Left lobe of liver (tissue), 2 donors: Measurements from ENCODE around the gene ZNF117. TPM values are rescaled to one million over a fixed set of nuclear protein-coding genes. Genes with fewer than 3 reads are reported as not detected.
"Not testable (repeated sequence)": the region's sequence is repeated elsewhere in the genome, so short reads cannot be mapped to it uniquely, and the experiment has no call there.

ENCODE experiments used
- ATAC-seq: fragments of 200-7000 bp; cut with Tn5 transposase; one replicate; pipeline ENCODE4 v1.9.1; 2020; ENCODE audit warnings: mild to moderate bottlenecking, moderate library complexity
- DNase-seq: peaks from one replicate; pipeline ENCODE4 v3.0.0-alpha.2; 2020; ENCODE audit warnings: low spot score
- total RNA-seq: library from RNA; stranded (reverse); gene quantifications from one replicate; pipeline ENCODE4 v1.2.1, GENCODE V29; 2021
- donor health status: DM: no; HTN: no; CAD: no; lungs with moderate emphysema.
- donor health status: DM: no; HTN: yes; CAD: no.

Gene ZNF117
- 2.6 TPM for total RNA-seq

GRCh38 chr7:64990936-64991335, at the start of gene ZNF117:
ZNF117 (minus strand) TSS chr7:64991036.
- ATAC-seq (no peak), DNase-seq (no peak)

- ATAC-seq, result peak; percentile 40
- peak; percentile 56 for DNase-seq
Measured at GRCh38 chr7:65038767-65039166, 47.9 kb upstream of the ZNF117 start.

- DNase-seq, result peak; percentile 95
- ATAC-seq, result peak; percentile 92
Measured at GRCh38 chr7:65037740-65038688, 47.2 kb upstream of the ZNF117 start.

GRCh38 chr7:65036526-65036925, 45.7 kb upstream of the ZNF117 start:
- DNase-seq, ATAC-seq: not testable (repeated sequence)

- not testable (repeated sequence) for ATAC-seq
Measured at GRCh38 chr7:65035469-65035868, 44.6 kb upstream of the ZNF117 start.

GRCh38 chr7:65034120-65034782, 43.4 kb upstream of the ZNF117 start:
- DNase-seq, ATAC-seq: not testable (repeated sequence)

More at GRCh38 chr7:65035469-65035868, 44.6 kb upstream of the ZNF117 start:
- DNase-seq, result not testable (repeated sequence)

GRCh38 chr7:65033391-65033790, 42.6 kb upstream of the ZNF117 start:
- not testable (repeated sequence) for ATAC-seq, DNase-seq

- not testable (repeated sequence) for DNase-seq, ATAC-seq
Measured at GRCh38 chr7:65025023-65025422, 34.2 kb upstream of the ZNF117 start.

GRCh38 chr7:65020978-65021377, 30.1 kb upstream of the ZNF117 start:
- ATAC-seq (peak; percentile 67), DNase-seq (peak; percentile 63)

GRCh38 chr7:65009881-65010280, 19.0 kb upstream of the ZNF117 start:
- DNase-seq, ATAC-seq: not testable (repeated sequence)

GRCh38 chr7:65009394-65009793, 18.6 kb upstream of the ZNF117 start:
- DNase-seq, ATAC-seq: not testable (repeated sequence)

- ATAC-seq, DNase-seq: not testable (repeated sequence)
Measured at GRCh38 chr7:65007036-65007435, 16.2 kb upstream of the ZNF117 start.

- DNase-seq, result peak; percentile 96
- peak; percentile 99 for ATAC-seq
Measured at GRCh38 chr7:65006094-65006992, 15.5 kb upstream of the ZNF117 start, which contains the start of gene ERV3-1. ERV3-1 (minus strand) TSS chr7:65006687; CDS start chr7:64993026, 13,661 bp downstream.

GRCh38 chr7:65004575-65004974, 13.7 kb upstream of the ZNF117 start:
- DNase-seq (no peak), ATAC-seq (no peak)

GRCh38 chr7:65002972-65003585, 12.2 kb upstream of the ZNF117 start:
- ATAC-seq (no peak), DNase-seq (no peak)

GRCh38 chr7:65001291-65001814, 10.5 kb upstream of the ZNF117 start:
- DNase-seq (no peak), ATAC-seq (no peak)

GRCh38 chr7:64999165-65000004, 8.5 kb upstream of the ZNF117 start:
- ATAC-seq (peak; percentile 49), DNase-seq (peak; percentile 44)

GRCh38 chr7:64998865-64999164, 8.0 kb upstream of the ZNF117 start:
- DNase-seq, result no peak
- no peak for ATAC-seq

- no peak for ATAC-seq
- peak; percentile 36 for DNase-seq
Measured at GRCh38 chr7:64997927-64998391, 7.1 kb upstream of the ZNF117 start.
